K562 (cell line): ENCODE results near the gene AJUBA. TPM values are rescaled to one million over a fixed set of nuclear protein-coding genes. Genes with fewer than 3 reads are reported as not detected.

Experiments used
- ARID1B ChIP-seq: fragments of 450-650 bp; IDR thresholded peaks from 2 replicates; pipeline ENCODE4 v1.6.1; 2016; ENCODE audit warnings: antibody characterized with exemption, mild to moderate bottlenecking, inconsistent platforms
- ARID2 ChIP-seq: fragments of 450-650 bp; IDR thresholded peaks from 2 replicates; pipeline ENCODE4 v1.6.1; 2017; ENCODE audit warnings: antibody characterized with exemption, mild to moderate bottlenecking
- ATF7 ChIP-seq: fragments of 450-650 bp; IDR thresholded peaks from 2 replicates; pipeline ENCODE4 v1.7.1; 2014; ENCODE audit warnings: mild to moderate bottlenecking, moderate library complexity
- CREB1 ChIP-seq, 2 experiments: sonication (generic) in 1 of 2; formaldehyde crosslinking in 1 of 2; IDR thresholded peaks; 2 replicates each; pipeline versions ENCODE4 v1.6.1 to v1.8.0; 2012 to 2022; ENCODE audit warnings: inconsistent platforms in 1 of 2, mild to moderate bottlenecking in 1 of 2, missing genetic modification reagents in 1 of 2, moderate library complexity in 1 of 2
- ELF1 ChIP-seq: fragments of 200-800 bp; sonication (Bioruptor generic); IDR thresholded peaks from 2 replicates; pipeline ENCODE4 v1.6.1; 2016; ENCODE audit warnings: missing genetic modification characterization, missing compliant biosample characterization
- KLF1 ChIP-seq: fragments of 450-650 bp; IDR thresholded peaks from 2 replicates; pipeline ENCODE4 v1.6.1; 2016; ENCODE audit warnings: missing genetic modification characterization, missing compliant biosample characterization
- LCOR ChIP-seq: sonication (generic); formaldehyde crosslinking; IDR thresholded peaks from 2 replicates; pipeline ENCODE4 v1.8.0; 2022; ENCODE audit warnings: mild to moderate bottlenecking, missing genetic modification reagents
- NCOA1 ChIP-seq: fragments of 450-650 bp; IDR thresholded peaks from 2 replicates; pipeline ENCODE4 v1.6.1; 2016; ENCODE audit warnings: low read depth
- NR2C2 ChIP-seq, 2 experiments: fragments of 200-800 bp in 1 of 2; sonication (Bioruptor generic) in 1 of 2; sonication (generic) in 1 of 2; formaldehyde crosslinking in 1 of 2; IDR thresholded peaks; 2 replicates each; pipeline versions ENCODE4 v1.6.1 to v1.8.0; 2016 to 2022; ENCODE audit warnings: mild to moderate bottlenecking in 1 of 2, missing compliant biosample characterization in 1 of 2, missing genetic modification characterization in 1 of 2, missing genetic modification reagents in 1 of 2
- PHF20 ChIP-seq: fragments of 450-650 bp; IDR thresholded peaks from 2 replicates; pipeline ENCODE4 v1.6.1; 2018; ENCODE audit not compliant: partially characterized antibody
- POLR2H ChIP-seq: IDR thresholded peaks from 2 replicates; pipeline ENCODE4 v1.6.1; 2016; ENCODE audit warnings: missing genetic modification characterization, low read depth, mild to moderate bottlenecking, control low read depth, missing compliant biosample characterization, moderate library complexity
- RBFOX2 ChIP-seq: fragments of 200-400 bp; formaldehyde crosslinking; IDR thresholded peaks from 2 replicates; pipeline ENCODE4 v1.6.1; 2017; ENCODE audit warnings: low read depth, mild to moderate bottlenecking, low read length, moderate library complexity
- SMAD1 ChIP-seq: fragments of 150-350 bp; IDR thresholded peaks from 2 replicates; pipeline ENCODE4 v1.6.1; 2014; ENCODE audit warnings: low read length, low read depth; ENCODE audit not compliant: partially characterized antibody
- SOX6 ChIP-seq: fragments of 450-650 bp; IDR thresholded peaks from 2 replicates; pipeline ENCODE4 v1.6.1; 2014; ENCODE audit warnings: mild to moderate bottlenecking
- TRIM28 ChIP-seq: fragments of 450-650 bp; IDR thresholded peaks from 2 replicates; pipeline ENCODE4 v1.6.1; 2017
- ZBTB7A ChIP-seq: IDR thresholded peaks from 2 replicates; pipeline ENCODE4 v1.6.1; 2011; ENCODE audit warnings: low read depth, mild to moderate bottlenecking, low read length, moderate library complexity, borderline replicate concordance; ENCODE audit not compliant: control insufficient read depth
- ZFX ChIP-seq: sonication (generic); formaldehyde crosslinking; IDR thresholded peaks from 2 replicates; pipeline ENCODE4 v1.8.0; 2022; ENCODE audit warnings: mild to moderate bottlenecking, missing genetic modification reagents, moderate library complexity
- ZNF589 ChIP-seq: fragments of 200-800 bp; sonication (Bioruptor generic); IDR thresholded peaks from 2 replicates; pipeline ENCODE4 v1.6.1; 2016; ENCODE audit warnings: low read depth, missing genetic modification characterization, missing compliant biosample characterization
- polyA plus RNA-seq, 8 experiments: library from polyadenylated mRNA; depleted of rRNA in 4 of 8; stranded (reverse) in 5 of 8; unstranded in 3 of 8; fragments of >200 nt; fragmentation: Nextera tagmentation in 2 of 8; fragmentation: Illumina TruSeq in 1 of 8; extraction: Ambion mirVana in 2 of 8; extraction: Trizol in 1 of 8; gene quantifications; 2 replicates each; pipeline versions ENCODE4 v1.2.1 to v1.2.3, GENCODE V29; 2011 to 2014; ENCODE audit warnings: inconsistent platforms in 1 of 8, missing spikeins in 1 of 8
- total RNA-seq, 7 experiments: library from RNA; depleted of rRNA in 6 of 7; stranded (reverse); fragments of >200 nt in 6 of 7; fragmentation: Illumina TruSeq in 2 of 7; extraction: Trizol in 2 of 7; gene quantifications; 2 replicates each; pipeline versions ENCODE4 v1.2.1 to v1.2.3, GENCODE V29; 2011 to 2021; ENCODE audit warnings: low replicate concordance in 1 of 7
- TF ChIP-seq, protein P1 (sequence below): sonication (generic); formaldehyde crosslinking; IDR thresholded peaks from 2 replicates; pipeline ENCODE4 v1.9.0; 2022; ENCODE audit warnings: mild to moderate bottlenecking, missing genetic modification reagents

AJUBA gene
- total and polyA plus RNA-seq, 9 of the 15 experiments (the other 6 are each of a cell fraction or from before 2014, with no cell fraction given), result 0.73 to 4.7 (median 2.8) TPM

- TF ChIP-seq CREB1 (IDR thresholded peaks at IDR 0.05) (no peak), CREB1 (CRISPR knock-in tag; IDR thresholded peaks at IDR 0.05) (peak; percentile 29; the same call in 1 of the 2 replicates), POLR2H (tag) (peak; percentile 92), ZNF589 (0 out of 2 replicates have a peak, but pooled peaks have one; percentile 21), ARID2 (peak; percentile 96; the same call in 1 of the 2 replicates), TRIM28 (peak; percentile 32; the same call in 1 of the 2 replicates), ZFX (CRISPR knock-in tag) (peak; percentile 77), ARID1B (peak; percentile 55), PHF20 (peak; percentile 10), KLF1 (tag) (0 out of 2 replicates have a peak, but pooled peaks have one; percentile 35), LCOR (peak; percentile 36; the same call in 1 of the 2 replicates), NCOA1 (0 out of 2 replicates have a peak, but pooled peaks have one; percentile 19), RBFOX2 (peak; percentile 89), ATF7 (peak; percentile 80), ELF1 (tag) (0 out of 2 replicates have a peak, but pooled peaks have one; percentile 2), SMAD1 (peak; percentile 48), ZBTB7A (peak; percentile 100), SOX6 (0 out of 2 replicates have a peak, but pooled peaks have one; percentile 31), NR2C2 (CRISPR knock-in tag; IDR thresholded peaks at IDR 0.05) (no peak), NR2C2 (tag; IDR thresholded peaks at IDR 0.05) (peak; percentile 3; the same call in 1 of the 2 replicates)
- TF ChIP-seq, protein P1, sequence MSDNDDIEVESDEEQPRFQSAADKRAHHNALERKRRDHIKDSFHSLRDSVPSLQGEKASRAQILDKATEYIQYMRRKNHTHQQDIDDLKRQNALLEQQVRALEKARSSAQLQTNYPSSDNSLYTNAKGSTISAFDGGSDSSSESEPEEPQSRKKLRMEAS, result peak; percentile 26; the same call in 1 of the 2 replicates
Measured at GRCh38 chr14:23009939-23010726, 27.8 kb upstream of the AJUBA start, which contains the start of gene C14orf93 (continued).
